Measurements from ENCODE around the gene PRAMEF10.
"Not testable (repeated sequence)": the region's sequence is repeated elsewhere in the genome, so short reads cannot be mapped to it uniquely, and the experiment has no call there.

DNA sequence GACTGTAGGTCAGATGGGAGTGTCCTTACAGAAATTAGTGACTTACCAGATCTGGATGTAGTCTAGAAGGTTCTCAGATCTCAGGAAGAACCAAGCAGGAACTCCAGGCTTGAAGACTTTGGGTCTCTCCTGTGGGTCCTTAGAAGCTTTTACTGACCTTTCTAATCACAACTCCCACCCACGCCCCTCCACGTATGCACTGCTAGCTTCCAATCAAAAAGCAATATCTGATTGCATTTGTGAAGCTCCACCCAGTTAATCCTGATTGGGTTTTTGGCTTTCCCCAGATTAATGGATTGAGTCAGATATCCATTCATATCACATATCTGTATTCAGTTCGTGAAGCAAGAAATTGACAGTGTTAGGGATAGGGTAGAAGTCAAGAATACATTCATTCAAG, 12.0 kb downstream of the PRAMEF10 start, which contains the start of gene PRAMEF4:
- not testable (repeated sequence) for TF ChIP-seq EP300 (IDR thresholded peaks at IDR 0.05; ENCODE audit: borderline replicate concordance in 1 of 2, low read depth in 2 of 2, low read length in 2 of 2); CREB1 (IDR thresholded peaks at IDR 0.05); HDAC2 (IDR thresholded peaks at IDR 0.05; ENCODE audit: borderline replicate concordance in 1 of 2, low read depth in 2 of 2, low read length in 2 of 2); MAFK (IDR thresholded peaks at IDR 0.05; ENCODE audit: low read depth, low read length); POLR2A (IDR thresholded peaks at IDR 0.05; ENCODE audit: control extremely low read depth in 1 of 2, low read depth in 2 of 2, low read length in 2 of 2); EZH2 (IDR thresholded peaks at IDR 0.05; ENCODE audit: low read depth, low read length, severe bottlenecking); FOSL1 (IDR thresholded peaks at IDR 0.05; ENCODE audit: insufficient read depth, low read depth, low read length); SP1 (IDR thresholded peaks at IDR 0.05; ENCODE audit: low read depth, low read length); EGR1 (IDR thresholded peaks at IDR 0.05; ENCODE audit: borderline replicate concordance, low read depth, low read length)
- TF ChIP-seq, protein P1, sequence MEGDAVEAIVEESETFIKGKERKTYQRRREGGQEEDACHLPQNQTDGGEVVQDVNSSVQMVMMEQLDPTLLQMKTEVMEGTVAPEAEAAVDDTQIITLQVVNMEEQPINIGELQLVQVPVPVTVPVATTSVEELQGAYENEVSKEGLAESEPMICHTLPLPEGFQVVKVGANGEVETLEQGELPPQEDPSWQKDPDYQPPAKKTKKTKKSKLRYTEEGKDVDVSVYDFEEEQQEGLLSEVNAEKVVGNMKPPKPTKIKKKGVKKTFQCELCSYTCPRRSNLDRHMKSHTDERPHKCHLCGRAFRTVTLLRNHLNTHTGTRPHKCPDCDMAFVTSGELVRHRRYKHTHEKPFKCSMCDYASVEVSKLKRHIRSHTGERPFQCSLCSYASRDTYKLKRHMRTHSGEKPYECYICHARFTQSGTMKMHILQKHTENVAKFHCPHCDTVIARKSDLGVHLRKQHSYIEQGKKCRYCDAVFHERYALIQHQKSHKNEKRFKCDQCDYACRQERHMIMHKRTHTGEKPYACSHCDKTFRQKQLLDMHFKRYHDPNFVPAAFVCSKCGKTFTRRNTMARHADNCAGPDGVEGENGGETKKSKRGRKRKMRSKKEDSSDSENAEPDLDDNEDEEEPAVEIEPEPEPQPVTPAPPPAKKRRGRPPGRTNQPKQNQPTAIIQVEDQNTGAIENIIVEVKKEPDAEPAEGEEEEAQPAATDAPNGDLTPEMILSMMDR (IDR thresholded peaks at IDR 0.05; ENCODE audit: control extremely low read depth in 1 of 3, insufficient read depth in 1 of 3, low read depth in 1 of 3, low read length in 3 of 3), result not testable (repeated sequence)
- TF ChIP-seq, protein P2, sequence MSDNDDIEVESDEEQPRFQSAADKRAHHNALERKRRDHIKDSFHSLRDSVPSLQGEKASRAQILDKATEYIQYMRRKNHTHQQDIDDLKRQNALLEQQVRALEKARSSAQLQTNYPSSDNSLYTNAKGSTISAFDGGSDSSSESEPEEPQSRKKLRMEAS (IDR thresholded peaks at IDR 0.05), result not testable (repeated sequence)
- TF ChIP-seq, protein P3, sequence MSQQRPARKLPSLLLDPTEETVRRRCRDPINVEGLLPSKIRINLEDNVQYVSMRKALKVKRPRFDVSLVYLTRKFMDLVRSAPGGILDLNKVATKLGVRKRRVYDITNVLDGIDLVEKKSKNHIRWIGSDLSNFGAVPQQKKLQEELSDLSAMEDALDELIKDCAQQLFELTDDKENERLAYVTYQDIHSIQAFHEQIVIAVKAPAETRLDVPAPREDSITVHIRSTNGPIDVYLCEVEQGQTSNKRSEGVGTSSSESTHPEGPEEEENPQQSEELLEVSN (IDR thresholded peaks at IDR 0.05), result not testable (repeated sequence)
